SK-N-SH (cell line): ENCODE data around the gene TAOK1. TPM values are rescaled to one million over a fixed set of nuclear protein-coding genes. Genes with fewer than 3 reads are reported as not detected.

Experiments
- CTCF ChIA-PET: fragments of 300-600, 350-600 bp; formaldehyde crosslinking; extraction: SDS; loops from one replicate; lab custom pipeline; 2021; lab: Yijun Ruan, JAX
- POLR2A ChIA-PET: fragments of 350-600 bp; sonication (Branson Sonifier 250); formaldehyde crosslinking; extraction: SDS; loops from one replicate; lab custom pipeline; 2020; ENCODE audit warnings: antibody characterized with exemption, inconsistent platforms; lab: Yijun Ruan, JAX
- DNase-seq: peaks from one replicate; pipeline ENCODE4 v3.0.0; 2012
- H2AFZ ChIP-seq: fragments of 200-600 bp; sonication (generic); 2 replicates; pipeline ENCODE4 v1.8.1; 2016; ENCODE audit warnings: antibody characterized with exemption, mild to moderate bottlenecking, low read depth
- H3F3A ChIP-seq: fragments of 200-600 bp; sonication (generic); replicated peaks from 2 replicates; pipeline ENCODE3; 2016; ENCODE audit warnings: antibody characterized with exemption, mild to moderate bottlenecking; ENCODE audit not compliant: insufficient read depth
- H3K27ac ChIP-seq, 2 experiments: fragments of 200-500 bp in 1 of 2; fragments of 200-600 bp in 1 of 2; sonication (Bioruptor generic) in 1 of 2; sonication (generic), shearing (Covaris generic) in 1 of 2; 2 replicates each; pipeline versions ENCODE4 v1.5.1 to v1.6.1; 2014 to 2016; ENCODE audit warnings: low read depth in 2 of 2, inconsistent platforms in 1 of 2, low read length in 1 of 2, mild to moderate bottlenecking in 1 of 2, mixed read lengths in 1 of 2
- H3K27me3 ChIP-seq: fragments of 200-600 bp; sonication (generic), shearing (Covaris generic); 2 replicates; pipeline ENCODE4 v1.6.1; 2016; ENCODE audit warnings: mixed run types; ENCODE audit not compliant: insufficient read depth
- H3K36me3 ChIP-seq, 2 experiments: fragments of 200-500 bp in 1 of 2; fragments of 200-600 bp in 1 of 2; sonication (Bioruptor generic) in 1 of 2; sonication (generic) in 1 of 2; replicated peaks in 1 of 2; 2 replicates each; pipeline versions ENCODE3 to v1.5.1; 2014 to 2016; ENCODE audit warnings: low read length in 1 of 2, mild to moderate bottlenecking in 1 of 2; ENCODE audit not compliant: insufficient read depth in 2 of 2, control insufficient read depth in 1 of 2
- H3K4me1 ChIP-seq, 2 experiments: fragments of 200-500 bp in 1 of 2; fragments of 200-600 bp in 1 of 2; sonication (Bioruptor generic) in 1 of 2; sonication (generic), shearing (Covaris generic) in 1 of 2; 2 replicates each; pipeline versions ENCODE4 v1.5.1 to v1.6.1; 2014 to 2016; ENCODE audit warnings: low read depth in 1 of 2, low read length in 1 of 2, mixed run types in 1 of 2; ENCODE audit not compliant: insufficient read depth in 2 of 2, control insufficient read depth in 1 of 2
- H3K4me2 ChIP-seq: fragments of 200-600 bp; sonication (generic), shearing (Covaris generic); 2 replicates; pipeline ENCODE4 v1.6.1; 2017; ENCODE audit warnings: mixed run types
- H3K4me3 ChIP-seq, 2 experiments: fragments of 200-500 bp in 1 of 2; fragments of 200-600 bp in 1 of 2; sonication (Bioruptor generic) in 1 of 2; sonication (generic), shearing (Covaris generic) in 1 of 2; 2 replicates each; pipeline versions ENCODE4 v1.5.1 to v1.8.1; 2014 to 2016; ENCODE audit warnings: low read depth in 2 of 2, inconsistent platforms in 1 of 2, low read length in 1 of 2, mild to moderate bottlenecking in 1 of 2, mixed read lengths in 1 of 2, moderate library complexity in 1 of 2
- H3K79me2 ChIP-seq: fragments of 200-600 bp; sonication (generic); 2 replicates; pipeline ENCODE4 v1.8.1; 2017; ENCODE audit warnings: mild to moderate bottlenecking; ENCODE audit not compliant: insufficient read depth
- H3K9ac ChIP-seq: fragments of 200-600 bp; sonication (generic); 2 replicates; pipeline ENCODE4 v1.6.1; 2017; ENCODE audit warnings: mixed run types
- H3K9me2 ChIP-seq: fragments of 200-600 bp; sonication (generic); 2 replicates; pipeline ENCODE4 v1.6.1; 2017; ENCODE audit warnings: mixed run types
- H3K9me3 ChIP-seq: fragments of 200-600 bp; sonication (generic); 2 replicates; pipeline ENCODE4 v1.6.1; 2017; ENCODE audit warnings: mixed run types, mild to moderate bottlenecking, moderate library complexity
- H4K20me1 ChIP-seq: fragments of 200-600 bp; sonication (generic); 2 replicates; pipeline ENCODE4 v1.6.1; 2017; ENCODE audit warnings: mild to moderate bottlenecking, mixed run types; ENCODE audit not compliant: insufficient read depth
- CHD2 ChIP-seq: fragments of 150-350 bp; IDR thresholded peaks from 2 replicates; pipeline ENCODE4 v1.6.1; 2018; ENCODE audit warnings: low read length; ENCODE audit not compliant: partially characterized antibody
- EP300 ChIP-seq, 2 experiments: IDR thresholded peaks; 2 replicates each; pipeline versions ENCODE4 v1.4.0 to v1.6.1; 2012; ENCODE audit warnings: borderline replicate concordance in 1 of 2, low read depth in 1 of 2, low read length in 1 of 2
- FOSL2 ChIP-seq: IDR thresholded peaks from 2 replicates; pipeline ENCODE4 v1.4.0; 2012; ENCODE audit warnings: low read depth, mild to moderate bottlenecking, moderate library complexity, borderline replicate concordance
- FOXJ3 ChIP-seq: sonication (generic); formaldehyde crosslinking; IDR thresholded peaks from 2 replicates; pipeline ENCODE4 v1.5.1; 2020; ENCODE audit warnings: mild to moderate bottlenecking, missing genetic modification reagents
- JUND ChIP-seq: IDR thresholded peaks from 2 replicates; pipeline ENCODE4 v1.4.0; 2012
- MXI1 ChIP-seq: IDR thresholded peaks from 2 replicates; pipeline ENCODE4 v1.6.1; 2012; ENCODE audit warnings: mild to moderate bottlenecking, low read depth, low read length, improper control_type of control experiment
- NRF1 ChIP-seq: IDR thresholded peaks from 2 replicates; pipeline ENCODE4 v1.6.1; 2012; ENCODE audit warnings: low read depth, mild to moderate bottlenecking, low read length
- POLR2AphosphoS5 ChIP-seq: IDR thresholded peaks from 2 replicates; pipeline ENCODE4 v1.6.1; 2012; ENCODE audit warnings: low read depth, low read length
- REST ChIP-seq: IDR thresholded peaks from 2 replicates; pipeline ENCODE4 v1.6.1; 2012; ENCODE audit warnings: mild to moderate bottlenecking, low read depth, low read length, moderate library complexity
- RFX5 ChIP-seq: IDR thresholded peaks from 2 replicates; pipeline ENCODE4 v1.6.1; 2012; ENCODE audit warnings: mild to moderate bottlenecking, improper control_type of control experiment, low read length
- RXRA ChIP-seq: IDR thresholded peaks from 2 replicates; pipeline ENCODE4 v1.4.0; 2012; ENCODE audit warnings: low read depth, mild to moderate bottlenecking, borderline replicate concordance
- SIN3A ChIP-seq: IDR thresholded peaks from 2 replicates; pipeline ENCODE4 v1.6.1; 2012; ENCODE audit warnings: low read depth, mild to moderate bottlenecking, low read length, moderate library complexity, borderline replicate concordance
- SMC3 ChIP-seq: IDR thresholded peaks from 2 replicates; pipeline ENCODE4 v1.6.1; 2012; ENCODE audit warnings: low read depth, low read length, improper control_type of control experiment
- TCF12 ChIP-seq: IDR thresholded peaks from 2 replicates; pipeline ENCODE4 v1.4.0; 2012
- YY1 ChIP-seq: IDR thresholded peaks from 2 replicates; pipeline ENCODE4 v1.4.0; 2012; ENCODE audit warnings: low read depth, mild to moderate bottlenecking
- WGBS: methylation state at CpG from one replicate; pipeline ENCODE4 v1.1.6; 2017; ENCODE audit warnings: low lambda C conversion rate; 5-methylcytosine and 5-hydroxymethylcytosine counted together
- polyA plus RNA-seq, 3 experiments: library from polyadenylated mRNA; depleted of rRNA; stranded (reverse); fragments of >200 nt; gene quantifications; 2 replicates each; pipeline ENCODE4 v1.2.3, GENCODE V29; 2012
- TF ChIP-seq, protein P1 (sequence below): IDR thresholded peaks from 2 replicates; pipeline ENCODE4 v1.4.0; 2012; ENCODE audit warnings: low read depth
- TF ChIP-seq, protein P2 (sequence below): IDR thresholded peaks from 2 replicates; pipeline ENCODE4 v1.4.0; 2012; ENCODE audit warnings: low read depth, borderline replicate concordance
- TF ChIP-seq, protein P3 (sequence below): fragments of 150-350 bp; IDR thresholded peaks from 2 replicates; pipeline ENCODE4 v1.6.1; 2017; ENCODE audit warnings: antibody characterized with exemption, low read length, low read depth, borderline replicate concordance
- TF ChIP-seq, protein P4 (sequence below): IDR thresholded peaks from 2 replicates; pipeline ENCODE4 v1.4.0; 2012; ENCODE audit warnings: low read depth, borderline replicate concordance

Gene TAOK1
- polyA plus RNA-seq, 1 of the 3 experiments (the other 2 are of a cell fraction): 5.9 TPM

GRCh38 chr17:29483503-29483902, 93.3 kb downstream of the TAOK1 start:
- no peaks in the 10 kb centered on the region for H3K9me2 ChIP-seq

More at GRCh38 chr17:29483503-29483902, 93.3 kb downstream of the TAOK1 start:
- TF ChIP-seq, protein P1, sequence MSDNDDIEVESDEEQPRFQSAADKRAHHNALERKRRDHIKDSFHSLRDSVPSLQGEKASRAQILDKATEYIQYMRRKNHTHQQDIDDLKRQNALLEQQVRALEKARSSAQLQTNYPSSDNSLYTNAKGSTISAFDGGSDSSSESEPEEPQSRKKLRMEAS: no peak
- TF ChIP-seq YY1: no peak
- TF ChIP-seq POLR2AphosphoS5: no peak
- no peak for TF ChIP-seq FOSL2
- TF ChIP-seq CHD2: no peak
- TF ChIP-seq NRF1: no peak
- no peak for TF ChIP-seq TCF12
- no peak for TF ChIP-seq RXRA
- no peak for TF ChIP-seq SMC3
- TF ChIP-seq JUND: no peak
- TF ChIP-seq RFX5: no peak
- no peak for TF ChIP-seq FOXJ3 (CRISPR knock-in tag)
- TF ChIP-seq SIN3A: no peak
- TF ChIP-seq, protein P2, sequence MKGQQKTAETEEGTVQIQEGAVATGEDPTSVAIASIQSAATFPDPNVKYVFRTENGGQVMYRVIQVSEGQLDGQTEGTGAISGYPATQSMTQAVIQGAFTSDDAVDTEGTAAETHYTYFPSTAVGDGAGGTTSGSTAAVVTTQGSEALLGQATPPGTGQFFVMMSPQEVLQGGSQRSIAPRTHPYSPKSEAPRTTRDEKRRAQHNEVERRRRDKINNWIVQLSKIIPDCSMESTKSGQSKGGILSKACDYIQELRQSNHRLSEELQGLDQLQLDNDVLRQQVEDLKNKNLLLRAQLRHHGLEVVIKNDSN: no peak
- TF ChIP-seq, protein P3, sequence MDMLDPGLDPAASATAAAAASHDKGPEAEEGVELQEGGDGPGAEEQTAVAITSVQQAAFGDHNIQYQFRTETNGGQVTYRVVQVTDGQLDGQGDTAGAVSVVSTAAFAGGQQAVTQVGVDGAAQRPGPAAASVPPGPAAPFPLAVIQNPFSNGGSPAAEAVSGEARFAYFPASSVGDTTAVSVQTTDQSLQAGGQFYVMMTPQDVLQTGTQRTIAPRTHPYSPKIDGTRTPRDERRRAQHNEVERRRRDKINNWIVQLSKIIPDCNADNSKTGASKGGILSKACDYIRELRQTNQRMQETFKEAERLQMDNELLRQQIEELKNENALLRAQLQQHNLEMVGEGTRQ: no peak
- TF ChIP-seq, protein P4, sequence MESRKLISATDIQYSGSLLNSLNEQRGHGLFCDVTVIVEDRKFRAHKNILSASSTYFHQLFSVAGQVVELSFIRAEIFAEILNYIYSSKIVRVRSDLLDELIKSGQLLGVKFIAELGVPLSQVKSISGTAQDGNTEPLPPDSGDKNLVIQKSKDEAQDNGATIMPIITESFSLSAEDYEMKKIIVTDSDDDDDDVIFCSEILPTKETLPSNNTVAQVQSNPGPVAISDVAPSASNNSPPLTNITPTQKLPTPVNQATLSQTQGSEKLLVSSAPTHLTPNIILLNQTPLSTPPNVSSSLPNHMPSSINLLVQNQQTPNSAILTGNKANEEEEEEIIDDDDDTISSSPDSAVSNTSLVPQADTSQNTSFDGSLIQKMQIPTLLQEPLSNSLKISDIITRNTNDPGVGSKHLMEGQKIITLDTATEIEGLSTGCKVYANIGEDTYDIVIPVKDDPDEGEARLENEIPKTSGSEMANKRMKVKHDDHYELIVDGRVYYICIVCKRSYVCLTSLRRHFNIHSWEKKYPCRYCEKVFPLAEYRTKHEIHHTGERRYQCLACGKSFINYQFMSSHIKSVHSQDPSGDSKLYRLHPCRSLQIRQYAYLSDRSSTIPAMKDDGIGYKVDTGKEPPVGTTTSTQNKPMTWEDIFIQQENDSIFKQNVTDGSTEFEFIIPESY: no peak
- TF ChIP-seq MXI1: no peak
- no peak for TF ChIP-seq EP300 (IDR thresholded peaks at IDR 0.05; ENCODE audit: borderline replicate concordance in 1 of 2, low read depth in 1 of 2, low read length in 1 of 2)
- no peak for TF ChIP-seq REST
- Histone ChIP-seq H3K79me2 (peaks cover 14% of the 10 kb centered on the region), H3F3A (peaks cover 12% of the 10 kb centered on the region), H2AFZ (no peak overlapping the region), H3K27ac (no peak overlapping the region), H3K36me3 (peaks cover 34 to 67% of the 10 kb centered on the region in 2 experiments), H4K20me1 (no peaks in the 10 kb centered on the region), H3K4me3 (no peak overlapping the region), H3K4me1 (no peaks in the 10 kb centered on the region), H3K9me3 (no peaks in the 10 kb centered on the region), H3K4me2 (no peak overlapping the region), H3K9ac (no peak overlapping the region), H3K27me3 (no peaks in the 10 kb centered on the region)
- POLR2A ChIA-PET: no interaction called here
- 92% methylated on average over 1 of the region's 1 CpG for WGBS
- no peak for DNase-seq
- CTCF ChIA-PET: interaction anchor here (0.7 to 1.4 kb wide), 3 partner anchors 10 to 114 kb away, joined by 3 to 4 read pairs (median 4); no protein-coding TSS in a partner anchor
